Fibroblast of lung (primary cell): ENCODE results near the gene PCSK7. TPM values are rescaled to one million over a fixed set of nuclear protein-coding genes. Genes with fewer than 3 reads are reported as not detected.

Experiments
- DNase-seq, 2 donors: peaks; one replicate each; pipeline versions ENCODE4 v3.0.0 to v3.0.0-alpha.2; 2010; ENCODE audit warnings: low read depth in 2 of 2
- H2AFZ ChIP-seq: 2 replicates; pipeline ENCODE4 v1.5.1; 2012; ENCODE audit warnings: low read length, control low read depth, inconsistent platforms
- H3K27ac ChIP-seq: 2 replicates; pipeline ENCODE4 v1.5.1; 2011; ENCODE audit warnings: low read length, control low read depth; ENCODE audit not compliant: insufficient read depth
- H3K27me3 ChIP-seq: 2 replicates; pipeline ENCODE4 v1.5.1; 2011; ENCODE audit warnings: mild to moderate bottlenecking, low read length; ENCODE audit not compliant: control insufficient read depth, insufficient read depth
- H3K36me3 ChIP-seq: 2 replicates; pipeline ENCODE4 v1.5.1; 2011; ENCODE audit warnings: low read length; ENCODE audit not compliant: control insufficient read depth, insufficient read depth
- H3K4me1 ChIP-seq: 2 replicates; pipeline ENCODE4 v1.5.1; 2011; ENCODE audit warnings: low read length; ENCODE audit not compliant: control insufficient read depth, insufficient read depth; ENCODE audit errors: extremely low read depth
- H3K4me2 ChIP-seq: 2 replicates; pipeline ENCODE4 v1.5.1; 2011; ENCODE audit warnings: low read length, control low read depth; ENCODE audit not compliant: insufficient read depth; ENCODE audit errors: extremely low read depth
- H3K4me3 ChIP-seq, 4 experiments: fragments of 200-600 bp in 1 of 4; sonication (generic) in 1 of 4; replicated peaks in 1 of 4; 2 replicates each; pipeline ENCODE4 v1.5.1; 2011 to 2016; ENCODE audit warnings: low read length in 4 of 4, low read depth in 3 of 4, mild to moderate bottlenecking in 3 of 4, control low read depth in 2 of 4, inconsistent platforms in 1 of 4, mixed read lengths in 1 of 4; ENCODE audit not compliant: insufficient read depth in 1 of 4; ENCODE audit errors: control extremely low read depth in 1 of 4
- H3K79me2 ChIP-seq: 2 replicates; pipeline ENCODE4 v1.5.1; 2012; ENCODE audit warnings: mild to moderate bottlenecking, low read length, inconsistent platforms; ENCODE audit not compliant: control insufficient read depth, insufficient read depth
- H3K9ac ChIP-seq: 2 replicates; pipeline ENCODE4 v1.5.1; 2011; ENCODE audit warnings: mild to moderate bottlenecking, low read length, control low read depth; ENCODE audit not compliant: insufficient read depth
- H3K9me3 ChIP-seq: 2 replicates; pipeline ENCODE4 v1.5.1; 2012; ENCODE audit warnings: low read depth, low read length; ENCODE audit not compliant: control insufficient read depth, insufficient read depth
- H4K20me1 ChIP-seq: 2 replicates; pipeline ENCODE4 v1.5.1; 2011; ENCODE audit warnings: low read length; ENCODE audit not compliant: control insufficient read depth, insufficient read depth; ENCODE audit errors: extremely low read depth
- EZH2 ChIP-seq: IDR thresholded peaks from 2 replicates; pipeline ENCODE4 v1.5.1; 2012; ENCODE audit warnings: low read length, control low read depth, mild to moderate bottlenecking; ENCODE audit errors: missing control alignments
- polyA plus RNA-seq, 2 donors: library from polyadenylated mRNA; depleted of rRNA in 1 of 2; stranded (reverse) in 1 of 2; unstranded in 1 of 2; fragments of >200 nt; gene quantifications; 2 replicates each; pipeline ENCODE4 v1.2.1, GENCODE V29; 2011 to 2012; ENCODE audit warnings: missing spikeins in 1 of 2
- total RNA-seq: library from RNA; depleted of rRNA; stranded (reverse); fragments of >200 nt; gene quantifications from 2 replicates; pipeline ENCODE4 v1.2.1, GENCODE V29; 2014
- TF ChIP-seq, protein P1 (sequence below), 2 donors: IDR thresholded peaks in 1 of 2; conservative IDR thresholded peaks in 1 of 2; 1 replicate in 1 of 2; 2 replicates in 1 of 2; pipeline ENCODE4 v1.5.1; 2011 to 2012; ENCODE audit warnings: low read length in 2 of 2, control low read depth in 1 of 2, inconsistent platforms in 1 of 2, low read depth in 1 of 2, mild to moderate bottlenecking in 1 of 2

The PCSK7 gene
- total and polyA plus RNA-seq, 2 donors (not counting 1 experiment from before 2014, with no cell fraction given): 26.8 to 38.3 TPM

DNA sequence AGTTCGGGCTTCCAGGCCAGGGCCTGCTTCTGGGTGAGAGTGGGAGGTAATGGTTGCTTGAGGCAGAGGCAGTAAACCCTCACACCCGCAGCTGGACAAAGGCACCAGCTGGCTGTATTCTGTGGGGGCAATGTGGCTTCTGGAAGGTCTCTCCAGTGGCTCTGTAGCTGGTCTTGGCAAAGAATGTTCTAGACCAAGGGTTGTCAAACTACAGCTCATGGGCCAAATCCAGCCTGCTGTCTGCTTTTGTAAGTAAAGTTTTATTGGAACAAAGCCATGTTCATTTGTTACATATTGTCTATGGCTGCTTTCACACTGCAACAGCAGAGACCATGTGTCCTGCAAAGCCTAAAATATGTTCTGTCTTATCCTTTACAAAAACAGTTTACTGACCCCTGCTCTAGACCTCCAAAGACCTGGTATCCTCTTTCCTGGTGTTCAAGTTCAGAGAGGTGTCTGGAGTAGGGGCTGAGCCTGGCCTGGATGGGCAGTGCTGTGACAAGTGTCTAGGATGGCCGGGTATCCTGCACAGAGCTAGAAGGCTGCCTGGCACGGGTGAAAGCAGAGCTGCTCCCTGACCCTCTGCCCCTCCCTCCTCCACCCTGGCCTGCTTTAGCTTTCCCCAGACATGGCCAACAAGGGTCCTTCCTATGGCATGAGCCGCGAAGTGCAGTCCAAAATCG is 29.3 kb downstream of the PCSK7 start:
- peak in 1 of 2 donors; percentile 43 for DNase-seq
- Histone ChIP-seq H3K4me3 (peak overlapping the region in 3 of 4 experiments; percentile 49 to 76 (median 68)), H4K20me1 (no peaks in the 10 kb centered on the region), H3K4me2 (peak overlapping the region; percentile 86), H3K9me3 (no peaks in the 10 kb centered on the region), H2AFZ (no peak overlapping the region), H3K4me1 (peaks cover 41% of the 10 kb centered on the region), H3K9ac (peak overlapping the region; percentile 79), H3K27ac (peak overlapping the region; percentile 85), H3K36me3 (peaks cover 20% of the 10 kb centered on the region), H3K79me2 (peaks cover 48% of the 10 kb centered on the region), H3K27me3 (no peaks in the 10 kb centered on the region)
- TF ChIP-seq EZH2: no peak

DNA sequence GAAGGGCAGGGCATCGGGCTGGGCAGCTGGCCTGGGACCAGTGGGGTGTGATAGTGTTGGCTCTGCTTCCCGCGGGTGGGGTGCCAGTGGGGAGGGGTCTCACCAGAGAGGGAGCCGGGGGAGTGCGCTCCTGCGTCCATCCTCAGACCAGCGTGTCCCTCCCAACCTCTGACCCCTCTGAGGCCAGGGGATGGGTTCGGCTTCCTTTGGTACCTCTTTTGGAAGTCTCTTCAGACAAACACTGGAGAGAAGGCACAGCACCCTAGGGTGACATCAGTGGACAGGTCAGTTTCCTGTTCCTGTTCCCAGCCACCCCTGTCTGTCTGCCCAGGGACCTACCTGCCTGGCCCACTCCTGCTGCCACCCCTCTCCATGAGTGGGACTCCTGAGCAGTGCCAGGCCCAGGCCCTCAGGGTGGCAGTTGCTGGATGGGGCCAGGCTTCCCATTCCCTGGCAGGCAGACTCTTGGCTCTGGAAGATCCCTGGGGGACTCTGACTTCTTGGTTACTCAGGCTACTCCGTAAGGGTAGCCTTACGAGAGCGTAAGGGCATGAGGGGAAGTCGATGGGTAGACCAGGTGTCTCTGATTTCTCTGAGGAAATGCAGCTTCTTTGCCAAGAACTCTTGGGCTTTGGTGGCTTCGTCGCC is 30.1 kb downstream of the PCSK7 start:
- TF ChIP-seq, protein P1, sequence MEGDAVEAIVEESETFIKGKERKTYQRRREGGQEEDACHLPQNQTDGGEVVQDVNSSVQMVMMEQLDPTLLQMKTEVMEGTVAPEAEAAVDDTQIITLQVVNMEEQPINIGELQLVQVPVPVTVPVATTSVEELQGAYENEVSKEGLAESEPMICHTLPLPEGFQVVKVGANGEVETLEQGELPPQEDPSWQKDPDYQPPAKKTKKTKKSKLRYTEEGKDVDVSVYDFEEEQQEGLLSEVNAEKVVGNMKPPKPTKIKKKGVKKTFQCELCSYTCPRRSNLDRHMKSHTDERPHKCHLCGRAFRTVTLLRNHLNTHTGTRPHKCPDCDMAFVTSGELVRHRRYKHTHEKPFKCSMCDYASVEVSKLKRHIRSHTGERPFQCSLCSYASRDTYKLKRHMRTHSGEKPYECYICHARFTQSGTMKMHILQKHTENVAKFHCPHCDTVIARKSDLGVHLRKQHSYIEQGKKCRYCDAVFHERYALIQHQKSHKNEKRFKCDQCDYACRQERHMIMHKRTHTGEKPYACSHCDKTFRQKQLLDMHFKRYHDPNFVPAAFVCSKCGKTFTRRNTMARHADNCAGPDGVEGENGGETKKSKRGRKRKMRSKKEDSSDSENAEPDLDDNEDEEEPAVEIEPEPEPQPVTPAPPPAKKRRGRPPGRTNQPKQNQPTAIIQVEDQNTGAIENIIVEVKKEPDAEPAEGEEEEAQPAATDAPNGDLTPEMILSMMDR (conservative IDR thresholded peaks at IDR 0.05 in 1 of 2, IDR thresholded peaks at IDR 0.05 in 1 of 2; ENCODE audit: low read depth in 1 of 2, low read length in 2 of 2): no peak
- TF ChIP-seq EZH2: no peak
- Histone ChIP-seq H3K9me3 (no peaks in the 10 kb centered on the region), H3K27ac (peak overlapping the region; percentile 85), H3K79me2 (peaks cover 48% of the 10 kb centered on the region), H4K20me1 (no peaks in the 10 kb centered on the region), H3K4me1 (peaks cover 41% of the 10 kb centered on the region), H3K36me3 (peaks cover 20% of the 10 kb centered on the region), H3K27me3 (no peaks in the 10 kb centered on the region), H2AFZ (no peak overlapping the region), H3K4me3 (peak overlapping the region in 3 of 4 experiments; percentile 49 to 76 (median 68)), H3K4me2 (peak overlapping the region; percentile 86), H3K9ac (peak overlapping the region; percentile 79)
- DNase-seq: no peak

DNA sequence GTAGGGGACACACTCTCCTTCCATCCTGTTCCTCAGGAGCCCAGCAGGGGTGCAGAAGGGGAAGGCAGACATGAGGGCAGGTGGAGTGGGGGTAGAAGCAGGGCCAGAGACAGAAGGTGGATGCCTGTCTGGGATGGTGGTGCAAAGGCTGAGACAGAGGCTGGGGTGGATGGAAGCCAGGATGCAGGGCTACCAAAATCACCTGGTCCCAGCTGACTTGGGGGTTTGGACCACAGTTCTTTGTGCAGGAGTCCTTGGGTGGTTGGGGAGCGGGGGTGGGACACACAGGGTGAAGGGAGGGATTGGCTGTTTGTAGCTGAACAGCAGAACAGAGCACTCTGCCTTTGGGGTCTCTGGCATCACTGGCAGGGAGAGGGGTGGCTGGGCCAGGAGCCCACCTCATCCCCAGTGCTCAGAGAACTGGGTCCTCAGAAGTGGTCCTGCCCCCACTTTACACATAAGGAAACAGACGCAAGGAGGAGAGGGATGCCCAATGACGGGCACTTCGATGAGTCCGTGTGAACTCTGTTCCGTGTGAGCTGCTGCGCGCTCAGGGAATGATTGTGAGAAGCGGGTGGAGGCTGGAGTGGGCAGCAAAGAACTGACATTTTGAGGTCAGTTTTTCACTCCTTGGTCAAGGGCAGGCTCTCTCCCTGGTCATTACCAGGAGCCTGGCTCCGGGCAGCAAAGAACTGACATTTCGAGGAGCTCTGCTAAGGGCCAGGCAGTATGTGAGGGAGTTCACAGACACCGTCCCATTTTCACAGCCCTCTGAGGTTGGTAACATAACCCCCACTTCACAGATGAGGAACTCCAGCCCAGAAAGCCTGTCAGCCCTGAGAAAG is 30.8 kb downstream of the PCSK7 start:
- Histone ChIP-seq H3K79me2 (peaks cover 48% of the 10 kb centered on the region), H3K36me3 (peaks cover 20% of the 10 kb centered on the region), H3K4me3 (peak overlapping the region; percentile 47 to 76 (median 58)), H3K9me3 (no peaks in the 10 kb centered on the region), H3K4me1 (peaks cover 41% of the 10 kb centered on the region), H3K27me3 (no peaks in the 10 kb centered on the region), H3K9ac (peak overlapping the region; percentile 79), H3K27ac (peak overlapping the region; percentile 85), H3K4me2 (peak overlapping the region; percentile 86), H4K20me1 (no peaks in the 10 kb centered on the region), H2AFZ (no peak overlapping the region)
- no peak for TF ChIP-seq EZH2
- no peak for DNase-seq
